AG09319 (cell line): Measurements from ENCODE around the gene FANCI.

Experiments
- DNase-seq: peaks from one replicate; pipeline ENCODE4 v3.0.0-alpha.2; 2010; ENCODE audit warnings: low read depth; ENCODE audit errors: extremely low read depth
- TF ChIP-seq, protein P1 (sequence below): IDR thresholded peaks from 2 replicates; pipeline ENCODE4 v1.5.1; 2011; ENCODE audit warnings: low read depth, mild to moderate bottlenecking, inconsistent platforms, low read length, moderate library complexity

Gene FANCI

GRCh38 chr15:89317186-89317720, 73.5 kb downstream of the FANCI start:
- TF ChIP-seq, protein P1, sequence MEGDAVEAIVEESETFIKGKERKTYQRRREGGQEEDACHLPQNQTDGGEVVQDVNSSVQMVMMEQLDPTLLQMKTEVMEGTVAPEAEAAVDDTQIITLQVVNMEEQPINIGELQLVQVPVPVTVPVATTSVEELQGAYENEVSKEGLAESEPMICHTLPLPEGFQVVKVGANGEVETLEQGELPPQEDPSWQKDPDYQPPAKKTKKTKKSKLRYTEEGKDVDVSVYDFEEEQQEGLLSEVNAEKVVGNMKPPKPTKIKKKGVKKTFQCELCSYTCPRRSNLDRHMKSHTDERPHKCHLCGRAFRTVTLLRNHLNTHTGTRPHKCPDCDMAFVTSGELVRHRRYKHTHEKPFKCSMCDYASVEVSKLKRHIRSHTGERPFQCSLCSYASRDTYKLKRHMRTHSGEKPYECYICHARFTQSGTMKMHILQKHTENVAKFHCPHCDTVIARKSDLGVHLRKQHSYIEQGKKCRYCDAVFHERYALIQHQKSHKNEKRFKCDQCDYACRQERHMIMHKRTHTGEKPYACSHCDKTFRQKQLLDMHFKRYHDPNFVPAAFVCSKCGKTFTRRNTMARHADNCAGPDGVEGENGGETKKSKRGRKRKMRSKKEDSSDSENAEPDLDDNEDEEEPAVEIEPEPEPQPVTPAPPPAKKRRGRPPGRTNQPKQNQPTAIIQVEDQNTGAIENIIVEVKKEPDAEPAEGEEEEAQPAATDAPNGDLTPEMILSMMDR, result no peak
- no peak for DNase-seq

DNA sequence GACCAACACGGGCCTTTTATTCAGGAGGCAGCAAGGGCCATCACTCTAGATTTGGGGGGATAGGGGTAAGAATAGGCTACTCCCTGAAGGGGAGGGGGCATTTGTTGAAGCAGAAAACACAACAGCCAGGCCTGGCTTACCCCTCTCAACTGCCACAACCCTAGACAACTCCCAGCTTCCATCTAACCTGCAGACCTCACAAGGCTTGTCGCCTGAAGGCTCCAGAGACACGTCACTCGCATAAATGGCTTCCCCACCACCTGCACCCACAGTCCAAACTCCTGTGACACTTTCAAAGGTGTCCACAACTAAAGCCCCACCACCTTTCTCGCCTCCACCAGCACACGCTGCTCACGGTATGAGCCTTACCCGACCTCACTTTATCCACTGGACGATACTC, 75.9 kb downstream of the FANCI start:
- TF ChIP-seq, protein P1, result no peak
- no peak for DNase-seq

DNA sequence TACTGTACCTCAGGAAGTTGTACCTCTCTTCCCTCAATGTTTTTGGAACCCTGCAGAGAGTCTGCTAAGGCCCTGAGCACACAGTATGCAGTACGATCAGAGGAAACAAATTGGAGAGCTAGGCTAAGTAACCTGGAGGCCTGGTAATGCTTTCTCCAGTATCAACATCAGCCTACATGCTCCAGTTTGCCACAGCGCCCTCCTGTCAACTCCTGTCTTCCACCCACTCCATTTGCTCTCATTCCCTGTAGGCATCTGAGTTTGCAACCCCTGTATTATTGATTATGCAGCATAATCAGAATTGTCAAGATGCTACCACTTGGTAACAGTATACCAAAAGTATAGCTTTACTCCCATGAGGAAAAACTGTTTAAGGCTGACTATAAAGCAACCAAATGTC, 76.4 kb downstream of the FANCI start:
- TF ChIP-seq, protein P1, result no peak
- no peak for DNase-seq

DNA sequence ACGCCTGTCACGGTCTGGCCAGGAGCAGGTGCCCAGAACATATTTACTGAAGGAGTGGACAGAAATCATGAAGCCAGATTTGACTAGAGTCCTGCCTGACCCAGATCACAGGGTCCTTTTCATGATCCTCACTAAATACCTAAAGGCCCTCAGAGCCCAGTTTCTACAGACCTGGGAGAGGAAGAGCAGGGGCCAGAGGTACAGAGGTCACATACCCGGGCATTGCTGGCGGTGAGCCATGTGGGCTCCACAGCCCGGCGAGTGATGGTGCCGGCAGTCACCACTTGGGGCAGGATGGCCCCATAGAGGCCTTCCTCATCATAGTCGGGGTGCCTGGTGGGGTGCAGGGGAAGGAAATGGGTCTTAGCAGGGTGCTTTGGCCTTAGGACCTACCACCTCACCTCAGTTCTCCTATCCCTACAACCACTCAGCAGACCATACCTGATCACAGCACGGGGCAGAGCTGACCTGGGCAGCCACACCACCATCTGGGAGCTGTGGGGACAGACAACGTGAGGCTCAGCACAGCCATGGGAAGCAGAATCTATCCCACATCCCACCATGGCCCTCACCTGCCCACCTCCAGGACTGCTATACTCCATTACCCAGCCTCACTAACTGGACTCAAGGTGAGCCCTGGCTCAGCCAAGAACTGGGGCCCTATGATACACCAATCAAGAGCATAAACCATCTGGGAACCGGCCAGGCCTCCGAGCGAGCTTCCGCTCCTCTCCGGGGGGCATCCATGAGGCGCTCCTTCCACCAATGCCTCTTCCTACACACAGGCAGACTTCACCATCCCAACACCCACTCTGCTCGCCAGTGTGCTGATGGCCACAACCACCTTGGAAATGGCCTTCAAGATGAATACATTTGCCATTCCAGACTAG, 78.0 kb downstream of the FANCI start:
- DNase-seq, result no peak

GRCh38 chr15:89322822-89323221, 79.0 kb downstream of the FANCI start:
- TF ChIP-seq, protein P1, result no peak
- no peak for DNase-seq

More for the DNA sequence above, 78.0 kb downstream of the FANCI start:
- TF ChIP-seq, protein P1, result no peak

GRCh38 chr15:89323825-89324224, 80.0 kb downstream of the FANCI start:
- TF ChIP-seq, protein P1, result no peak
- DNase-seq, result no peak

- DNase-seq, result no peak
- TF ChIP-seq, protein P1, result no peak
Observed at GRCh38 chr15:89325039-89325803, 81.4 kb downstream of the FANCI start.
